NCI-H446 treated with DMSO at 0.1 percent for 48 hours (cell line): ENCODE measurements around the gene ACER3.
"Not testable (repeated sequence)": the region's sequence is repeated elsewhere in the genome, so short reads cannot be mapped to it uniquely, and the experiment has no call there.

Source experiments
- DNase-seq: peaks from one replicate; lab custom pipeline; 2025; lab: John Stamatoyannopoulos, UW

ACER3 gene

DNA sequence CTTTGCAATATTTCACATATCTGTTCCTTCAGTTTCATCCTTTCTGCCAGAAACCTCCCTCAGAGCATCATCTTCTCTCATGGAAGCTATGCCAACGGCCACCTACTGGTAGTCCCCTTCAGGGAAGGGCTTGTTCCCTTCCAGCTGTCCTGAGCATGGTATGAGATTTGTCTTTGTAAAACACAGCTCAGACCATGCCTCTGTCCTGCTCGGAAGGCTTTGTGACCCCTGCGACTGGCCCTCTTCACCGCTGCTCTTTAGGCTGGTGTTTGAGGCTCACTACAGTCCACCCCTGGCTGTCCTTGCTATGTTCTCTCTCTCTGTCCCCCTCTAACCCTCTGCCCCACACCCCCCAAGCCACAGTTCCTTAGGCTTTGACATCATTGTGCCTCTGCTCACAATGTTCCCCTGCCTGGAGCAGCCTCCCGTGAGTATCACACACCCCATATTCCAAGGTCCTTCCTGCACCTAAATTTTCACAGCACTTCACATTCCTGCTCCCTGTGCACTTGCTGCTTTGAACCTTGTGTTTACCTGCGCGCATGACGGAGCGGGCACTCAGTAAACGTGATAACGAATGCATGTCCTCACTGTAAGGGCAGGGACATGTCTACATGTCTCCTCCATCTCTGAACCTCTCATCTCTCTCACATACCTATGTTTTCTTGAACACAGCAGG, 24.0 kb upstream of the ACER3 start:
- no peak for DNase-seq

DNA sequence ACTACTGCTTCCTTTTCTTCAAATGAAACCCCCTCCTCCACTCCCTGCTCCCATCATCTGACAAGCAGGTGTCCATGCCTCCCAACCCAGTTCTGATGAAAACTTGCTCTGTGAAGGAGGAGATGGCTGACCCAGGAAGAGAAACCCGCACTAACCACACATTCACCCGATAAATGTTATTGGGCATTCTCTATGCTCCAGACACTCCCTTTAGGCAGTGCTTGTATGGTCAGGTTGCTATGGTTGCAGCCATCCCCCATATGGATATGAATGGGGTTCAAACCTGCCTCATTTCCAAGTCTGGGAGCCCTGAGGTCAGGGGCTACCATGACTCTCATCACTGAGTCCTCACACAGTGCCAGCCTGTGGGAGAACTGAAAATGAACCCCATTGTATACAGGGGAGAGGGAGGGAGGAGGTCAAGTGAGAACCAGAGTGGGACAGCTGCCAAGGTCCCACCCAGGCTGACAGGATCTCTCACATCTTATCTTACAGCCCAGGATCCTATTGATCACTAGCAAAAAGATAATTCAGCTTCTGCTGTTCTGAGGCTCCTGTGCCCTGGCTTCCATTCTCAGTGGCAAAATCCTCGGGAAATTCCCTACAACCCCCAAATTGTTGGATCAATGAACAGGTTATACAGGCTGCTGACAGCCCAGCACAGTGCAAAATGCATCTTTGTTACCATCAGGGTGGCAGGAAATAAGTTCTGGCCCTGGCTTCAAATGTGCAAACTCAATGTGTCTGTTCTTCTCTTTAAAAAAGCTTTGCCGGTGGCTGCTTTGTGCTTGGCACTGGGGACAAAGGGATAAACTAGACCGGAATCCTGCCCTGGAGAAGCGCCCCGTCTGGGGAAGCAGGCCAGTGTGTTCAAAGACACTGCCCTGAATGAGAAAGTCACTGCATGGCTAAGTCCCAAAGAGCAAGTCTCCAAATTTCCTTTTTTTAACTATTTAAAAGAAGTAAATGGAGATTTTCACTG, 22.7 kb upstream of the ACER3 start:
- DNase-seq: no peak

DNA sequence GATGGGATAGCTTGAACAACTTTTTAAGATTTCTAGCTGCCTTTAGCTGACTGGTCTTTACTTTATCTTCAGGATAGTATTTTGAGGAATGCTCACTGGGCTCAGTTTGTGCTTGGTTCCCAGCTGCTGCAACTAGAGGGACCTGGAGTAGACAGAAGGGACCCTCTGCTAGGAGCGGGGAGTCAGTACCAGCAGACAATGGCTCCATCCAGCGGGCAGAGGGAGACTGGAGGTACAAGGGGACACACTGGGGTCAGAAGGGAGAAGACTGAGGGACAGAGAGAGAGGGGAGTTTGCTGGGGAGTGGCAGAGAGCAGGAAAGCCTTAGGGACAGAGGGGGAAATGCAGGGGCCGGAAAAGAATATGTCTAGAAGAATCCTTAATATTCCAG, 22.0 kb upstream of the ACER3 start:
- no peak for DNase-seq

DNA sequence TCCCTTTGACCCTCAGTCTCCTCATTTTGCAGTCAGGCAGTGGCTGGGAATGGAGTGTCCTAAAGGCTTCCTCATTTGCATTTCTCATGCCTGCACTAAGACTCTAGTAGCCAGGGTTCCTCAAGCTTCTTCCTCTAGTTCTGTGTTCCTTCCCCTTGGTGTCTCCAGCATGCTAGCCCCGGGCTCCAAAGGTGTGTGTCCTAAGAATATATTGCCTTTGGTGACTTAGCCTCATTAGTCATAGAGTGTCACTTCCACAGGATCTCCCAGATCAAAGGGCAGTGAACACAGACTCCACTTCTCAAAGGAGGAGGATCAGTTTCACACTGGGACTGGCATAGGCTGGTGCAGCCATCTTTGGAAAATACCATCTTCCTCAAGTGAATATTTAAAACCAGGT, 21.4 kb upstream of the ACER3 start:
- DNase-seq: no peak

DNA sequence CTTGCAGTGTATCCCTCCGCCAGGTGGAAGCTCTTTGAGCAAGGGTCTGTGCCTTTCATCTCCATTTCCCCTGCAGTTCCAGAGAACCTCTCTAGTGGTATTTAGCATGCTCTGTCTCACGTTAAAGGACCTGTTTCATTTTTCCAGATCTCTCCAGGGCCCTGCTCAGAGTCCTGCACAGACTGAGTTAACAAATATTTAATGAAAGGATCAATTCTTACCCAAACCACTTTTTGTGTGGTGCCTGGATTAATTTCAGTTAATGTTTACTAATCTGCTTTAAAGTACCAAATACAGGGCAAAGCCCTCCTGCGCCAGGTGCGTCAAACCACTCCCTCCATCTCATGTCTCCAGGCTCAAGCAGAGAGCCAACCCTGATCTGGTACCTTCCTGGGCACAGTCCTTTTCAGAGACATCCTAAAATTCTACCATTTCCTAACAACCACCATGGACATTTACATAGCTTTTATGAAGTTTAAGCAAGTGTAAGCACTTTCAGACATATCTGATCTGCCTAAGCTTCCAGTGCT, 18.7 kb upstream of the ACER3 start:
- no peak for DNase-seq

DNA sequence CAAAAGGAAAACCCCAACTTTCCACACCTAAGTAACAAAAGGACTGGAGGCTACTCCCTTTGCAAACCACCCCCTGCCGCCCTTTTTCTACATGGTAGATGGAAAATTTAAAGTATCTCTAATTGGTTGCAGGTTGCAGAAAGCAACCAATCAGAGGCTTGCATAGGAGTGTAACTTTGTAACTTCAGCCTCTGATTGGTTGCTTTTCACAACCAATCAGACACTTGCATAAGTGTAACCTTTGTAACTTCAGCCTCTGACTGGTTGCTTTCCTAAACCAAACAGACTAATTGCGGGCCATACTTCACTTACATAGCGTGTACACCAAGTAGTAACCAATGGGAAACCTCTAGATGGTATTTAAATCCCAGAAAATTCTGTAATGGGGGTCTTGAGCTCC, 16.8 kb upstream of the ACER3 start:
- DNase-seq: no peak

DNA sequence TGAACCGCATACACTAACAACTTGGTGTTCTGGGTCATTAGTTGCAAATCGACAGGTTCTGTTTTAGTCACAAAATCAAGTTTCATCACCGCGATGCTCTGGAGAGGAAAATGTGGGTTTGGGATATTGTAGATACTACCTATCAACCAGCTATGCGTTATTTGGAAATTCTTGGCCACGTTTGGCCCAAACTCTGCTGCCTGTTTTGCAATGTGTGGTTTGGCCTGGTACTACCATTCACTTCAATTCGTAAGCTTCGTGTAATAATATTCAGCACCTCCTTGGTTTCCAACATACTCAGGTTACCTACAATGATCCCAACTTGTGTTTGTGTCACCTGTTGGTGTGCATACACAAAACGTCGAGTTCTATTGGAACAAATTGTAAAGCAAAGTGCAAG, 16.2 kb upstream of the ACER3 start:
- no peak for DNase-seq

DNA sequence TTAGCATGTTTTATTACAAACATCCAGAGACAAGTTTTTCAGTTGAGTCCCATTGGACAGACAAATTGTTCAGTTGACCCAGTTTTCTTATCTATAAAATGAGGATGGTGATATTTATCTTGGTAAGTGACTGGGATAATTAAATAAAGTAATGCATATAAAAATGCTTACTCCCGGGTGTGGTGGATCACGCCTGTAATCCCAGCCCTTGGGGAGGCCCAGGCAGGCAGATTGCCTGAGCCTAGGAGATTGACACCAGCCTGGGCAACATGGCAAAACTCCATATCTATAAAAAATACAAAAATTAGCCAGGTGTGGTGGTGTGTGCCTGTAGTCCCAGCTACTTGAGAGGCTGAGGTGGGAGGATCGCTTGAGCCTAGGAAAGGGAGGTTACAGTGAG, 15.6 kb upstream of the ACER3 start:
- no peak for DNase-seq

DNA sequence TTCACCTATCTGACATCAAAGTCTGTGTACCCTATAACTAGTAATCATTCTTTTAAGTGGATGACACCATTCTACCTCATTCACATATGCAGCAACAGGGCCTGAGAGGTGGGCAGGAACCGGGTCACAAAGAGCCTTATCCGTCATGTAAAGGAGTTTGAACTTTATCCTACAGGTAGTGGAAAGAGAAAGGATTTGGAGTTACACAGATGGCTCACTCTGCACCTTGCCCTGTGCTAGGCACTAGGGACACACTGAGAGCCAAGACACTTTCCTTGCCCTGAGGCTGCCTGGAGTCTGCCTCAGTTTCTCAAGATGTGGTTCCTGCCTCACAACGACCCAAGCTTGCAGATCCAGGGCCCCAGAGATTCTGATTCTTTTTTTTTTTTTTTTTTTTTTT, 14.3 kb upstream of the ACER3 start:
- DNase-seq: no peak

DNA sequence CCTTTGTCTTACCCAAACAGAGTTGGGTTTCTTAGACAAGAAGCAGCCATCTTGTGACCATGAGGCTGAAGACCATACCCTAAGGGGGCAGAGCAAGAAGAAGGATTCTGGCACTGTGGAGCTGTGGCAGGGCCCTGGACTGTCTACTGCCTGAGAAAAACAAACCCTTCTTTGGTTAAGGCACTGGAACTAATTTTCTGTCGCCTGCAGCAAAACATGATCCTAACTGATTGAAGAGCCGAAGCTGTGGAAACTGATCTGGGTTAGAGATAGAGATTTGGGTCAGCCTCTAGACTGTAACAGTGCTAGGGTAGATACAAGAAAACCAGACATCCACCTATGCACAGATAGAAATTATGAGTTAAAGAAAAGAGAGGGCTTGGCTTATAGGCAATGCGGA, 11.3 kb upstream of the ACER3 start:
- DNase-seq: no peak

DNA sequence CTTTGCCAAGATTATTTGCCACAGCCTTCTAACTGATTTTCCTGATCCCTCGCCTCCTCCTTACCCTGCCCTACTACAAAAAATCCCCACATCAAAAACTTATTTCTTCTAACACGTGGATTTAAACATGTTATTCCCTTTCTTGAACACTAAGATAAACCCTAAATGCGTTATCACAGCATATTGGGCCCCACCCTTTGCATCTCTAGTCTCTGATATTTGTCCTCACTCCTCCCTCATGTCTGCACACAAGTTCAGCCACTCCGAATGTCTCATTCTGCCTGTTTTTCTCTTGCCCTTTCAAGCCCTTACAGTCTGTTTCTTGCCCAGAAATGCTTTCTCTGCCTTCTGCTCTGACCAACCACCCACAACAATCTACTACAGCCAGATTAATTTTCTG, 10.6 kb upstream of the ACER3 start:
- no peak for DNase-seq

DNA sequence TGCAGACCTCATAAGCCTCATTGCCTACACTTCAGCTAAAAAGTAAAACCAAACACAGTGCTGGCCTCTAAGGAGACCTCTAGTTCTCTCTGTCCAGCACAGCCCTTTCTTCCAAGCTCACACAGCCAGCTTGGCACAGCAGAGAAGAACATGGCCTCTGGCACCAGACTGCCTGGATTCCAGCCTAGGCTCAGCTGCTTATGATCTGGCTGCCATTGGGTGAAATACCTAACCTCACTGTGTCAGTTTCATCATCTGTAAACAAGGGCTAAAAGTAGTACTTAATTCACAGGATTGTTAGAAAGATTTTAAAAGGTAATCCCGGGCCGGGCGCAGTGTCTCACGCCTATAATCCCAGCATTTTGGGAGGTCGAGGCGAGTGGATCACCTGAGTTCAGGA, 9.9 kb upstream of the ACER3 start:
- peak; percentile 17 for DNase-seq

DNA sequence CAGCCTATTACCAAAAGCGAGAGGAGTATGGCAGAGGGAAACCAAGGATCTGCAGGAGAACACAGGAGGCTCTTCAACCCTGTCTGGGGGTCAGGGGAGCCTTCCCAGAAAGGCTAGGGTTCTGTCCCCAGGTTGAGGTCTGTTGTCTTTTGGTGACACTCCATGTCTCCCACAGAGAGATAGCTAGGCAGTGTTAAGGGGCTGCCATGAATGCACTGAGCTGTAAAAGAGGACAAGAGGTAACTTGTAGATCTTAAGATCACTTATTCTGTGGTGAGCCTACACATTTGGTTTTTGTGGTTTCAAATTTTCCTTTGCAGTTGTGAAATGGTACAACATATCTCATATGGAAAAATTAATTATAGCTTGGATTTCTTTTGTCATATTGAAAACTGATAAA, 6.0 kb upstream of the ACER3 start:
- DNase-seq: no peak

DNA sequence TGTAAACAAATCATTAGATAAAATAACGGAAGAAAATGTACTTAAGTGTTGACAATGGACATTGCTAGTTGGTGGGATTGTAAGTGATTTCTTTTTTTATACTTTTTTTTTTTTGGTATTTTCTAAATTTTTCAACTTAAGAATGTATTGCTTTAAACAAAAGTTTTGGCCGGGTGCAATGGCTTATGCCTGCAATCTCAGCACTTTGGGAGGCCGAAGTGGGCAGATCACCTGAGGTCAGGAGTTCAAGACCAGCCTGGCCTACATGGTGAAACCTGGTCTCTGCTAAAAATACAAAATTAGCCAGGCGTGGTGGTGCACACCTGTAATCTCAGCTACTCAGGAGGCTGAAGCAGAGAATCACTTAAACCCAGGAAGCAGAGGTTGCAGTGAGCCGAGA, 5.0 kb upstream of the ACER3 start:
- not testable (repeated sequence) for DNase-seq

DNA sequence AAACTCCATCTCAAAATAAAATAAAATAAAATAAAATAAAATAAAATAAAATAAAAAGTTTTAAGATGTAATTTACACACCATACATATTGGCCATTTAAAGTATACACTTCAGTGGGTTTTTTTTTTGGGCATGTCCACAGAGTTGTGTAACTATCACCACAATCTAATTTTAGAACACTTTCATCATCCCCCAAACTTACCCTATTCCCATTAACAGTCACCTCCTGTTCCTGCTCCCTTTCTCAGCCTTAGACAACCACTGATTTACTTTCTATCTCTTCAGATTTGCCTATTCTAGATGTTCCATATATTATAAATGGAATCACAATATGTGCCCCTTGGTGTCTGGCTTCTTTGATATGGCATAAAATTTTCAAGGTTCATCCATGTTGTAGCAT, 4.6 kb upstream of the ACER3 start:
- no peak for DNase-seq

DNA sequence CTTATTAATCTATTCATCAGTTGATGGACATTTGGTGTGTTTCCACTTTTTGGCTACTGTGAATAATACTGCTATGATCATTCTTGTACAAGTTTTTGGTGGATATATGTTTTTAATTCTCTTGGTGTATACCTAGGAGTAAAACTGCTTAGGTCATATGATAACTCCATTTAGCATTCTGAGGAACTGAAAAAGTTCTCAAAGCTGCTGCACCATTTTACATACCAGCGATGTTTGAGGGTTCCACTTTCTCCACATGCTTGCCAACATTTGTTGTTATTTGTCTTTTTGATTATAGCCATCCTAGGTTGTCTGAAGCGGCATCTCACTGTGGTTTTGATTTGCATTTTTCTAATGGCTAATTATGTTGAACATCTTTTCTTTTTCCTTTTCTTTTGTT, 4.1 kb upstream of the ACER3 start:
- DNase-seq: no peak

DNA sequence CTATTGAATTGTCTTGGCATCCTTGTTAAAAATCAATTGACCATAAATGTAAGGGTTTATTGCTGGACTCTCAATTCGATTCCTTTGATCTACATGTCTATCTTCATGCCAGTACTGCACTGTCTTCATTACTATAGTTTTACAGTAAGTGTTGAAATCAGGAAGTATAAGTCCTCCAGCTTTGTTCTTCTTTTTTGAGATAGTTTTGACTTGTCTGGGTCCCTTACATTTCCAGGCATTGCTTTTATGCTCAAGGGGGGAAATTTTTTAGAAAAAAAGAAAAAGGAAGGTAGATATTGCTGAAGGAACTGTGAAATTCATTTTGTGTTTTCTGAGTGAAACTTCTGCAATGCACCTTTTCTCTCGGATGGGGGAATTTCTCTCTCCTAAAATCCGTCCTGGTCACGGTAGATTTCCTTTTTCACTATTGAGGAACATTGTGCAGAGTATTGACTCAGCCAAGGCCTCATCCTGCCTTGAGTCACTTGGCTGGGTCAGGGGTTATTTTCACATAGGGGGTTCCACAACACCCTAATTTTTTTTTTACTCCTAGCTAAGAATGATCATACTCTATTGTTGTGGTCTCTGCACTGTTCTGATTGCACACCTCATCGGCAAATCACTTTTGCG, 2.8 kb upstream of the ACER3 start:
- DNase-seq: no peak

DNA sequence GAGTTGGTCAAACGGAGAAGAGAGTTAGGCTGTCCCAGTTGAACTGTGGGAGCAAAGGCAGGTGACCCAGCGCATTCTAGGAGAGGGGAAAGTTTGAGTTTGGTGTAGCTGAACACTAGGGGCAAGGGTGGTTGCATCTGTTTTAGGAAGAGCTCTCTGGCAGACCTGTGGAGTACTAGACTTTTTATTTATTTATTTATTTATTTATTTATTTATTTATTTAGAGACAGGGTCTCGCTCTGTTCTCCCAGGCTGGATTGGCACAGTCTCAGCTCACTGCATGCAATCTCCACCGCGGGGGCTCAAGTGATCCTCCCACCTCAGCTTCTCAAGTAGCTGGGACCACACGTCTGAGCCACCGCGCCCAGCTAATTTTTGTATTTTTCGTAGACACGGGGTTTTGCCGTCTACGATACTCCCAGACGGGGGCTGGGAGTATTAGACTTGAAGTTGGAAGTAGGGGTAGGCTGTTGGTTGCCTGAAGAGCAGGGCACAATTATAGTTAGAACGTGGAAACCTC, 950 bp upstream of the ACER3 start:
- DNase-seq: no peak

DNA sequence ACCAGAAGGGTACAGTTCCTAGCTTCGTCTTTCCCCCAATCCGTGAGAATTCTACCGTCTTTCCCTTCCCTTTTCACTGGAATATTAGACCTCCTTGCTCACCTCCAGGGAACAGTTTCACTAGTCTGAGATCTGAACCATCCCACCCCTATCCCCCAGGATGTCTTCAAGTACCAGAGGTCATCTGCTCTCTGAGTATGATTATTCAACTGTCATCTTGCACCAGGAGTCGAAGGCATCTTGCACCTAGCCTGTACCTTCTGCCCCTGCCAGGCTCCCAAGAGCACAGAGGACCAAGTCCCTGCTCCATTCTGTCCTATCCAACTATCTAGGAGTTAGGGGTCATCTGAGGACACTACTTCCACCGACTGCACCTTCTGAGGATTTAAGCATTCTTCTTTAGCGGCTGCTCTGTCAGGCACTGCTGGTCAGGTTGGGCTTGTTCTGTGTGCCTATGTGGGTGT, 804 bp downstream of the ACER3 start:
- DNase-seq: no peak

DNA sequence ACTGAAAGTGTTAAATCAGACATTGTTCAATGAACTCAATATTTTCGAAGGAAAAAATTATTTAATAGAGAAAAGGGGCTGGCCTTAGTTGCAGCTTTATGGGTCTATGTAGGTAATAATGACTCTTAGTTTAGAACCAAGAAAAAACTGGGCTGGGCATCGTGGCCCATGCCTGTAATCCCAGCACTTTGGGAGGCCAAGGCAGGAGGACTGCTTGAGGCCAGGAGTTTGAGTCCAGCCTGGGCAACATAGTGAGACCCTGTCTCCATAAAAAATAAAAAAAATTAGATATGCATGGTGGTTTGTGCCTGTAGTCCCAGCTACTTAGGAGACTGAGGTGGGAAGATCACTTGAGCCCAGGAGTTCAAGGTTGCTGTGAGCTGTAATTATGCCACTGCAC, 2.1 kb downstream of the ACER3 start:
- DNase-seq: not testable (repeated sequence)

DNA sequence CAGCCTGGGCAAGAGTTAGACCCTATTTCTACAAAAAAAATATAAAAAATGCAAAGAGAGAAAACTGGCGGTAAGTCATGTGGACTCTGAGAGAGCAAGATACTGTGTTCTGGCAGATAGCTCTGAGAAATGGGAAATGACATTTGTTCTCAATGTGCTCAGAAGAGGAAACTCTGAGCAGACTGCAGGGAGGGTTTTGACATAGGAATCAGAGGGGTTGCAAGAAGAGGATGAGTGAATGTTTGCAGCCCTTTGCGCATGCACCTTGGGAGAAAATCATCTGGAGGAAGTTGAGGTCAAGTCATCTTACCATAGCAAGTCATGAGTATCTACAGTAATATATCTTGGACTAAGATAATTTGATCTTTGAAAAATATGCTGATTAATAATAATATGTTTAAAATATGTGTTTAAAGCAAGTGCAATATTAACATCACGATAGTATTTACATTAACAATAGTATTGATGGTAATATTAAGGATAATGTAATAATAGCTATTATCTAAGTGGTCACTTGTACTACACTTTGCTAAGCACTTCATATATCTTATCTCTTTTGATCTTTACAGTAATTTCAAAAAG, 2.6 kb downstream of the ACER3 start:
- no peak for DNase-seq
